A673 (cell line): ENCODE data around the gene PIN1. TPM values are rescaled to one million over a fixed set of nuclear protein-coding genes. Genes with fewer than 3 reads are reported as not detected.

Experiments used
- BruUV-seq: library from RNA; stranded (reverse); fragments of 400-500 nt; replicated peaks from 2 replicates; lab custom pipeline; 2021; lab: Mats Ljungman, UMichigan
- CTCF ChIA-PET: fragments of 300-600 bp; sonication (Branson Sonifier 250); formaldehyde crosslinking; loops from one replicate; lab custom pipeline; 2022; ENCODE audit warnings: antibody characterized with exemption; lab: Charles Lee
- POLR2A ChIA-PET: fragments of 300-600 bp; sonication (Branson Sonifier 250); formaldehyde crosslinking; loops from one replicate; lab custom pipeline; 2022; ENCODE audit warnings: antibody characterized with exemption; ENCODE audit not compliant: low non-redundant PET; lab: Charles Lee
- DNase-seq: peaks from one replicate; pipeline ENCODE4 v3.0.0-alpha.2; 2015; ENCODE audit warnings: low spot score
- H3K27ac ChIP-seq: fragments of 200-600 bp; sonication (generic); 2 replicates; pipeline ENCODE4 v1.5.1; 2016; ENCODE audit warnings: mixed run types, low read depth, mild to moderate bottlenecking, mixed read lengths, antibody characterized with exemption, low read length; ENCODE audit not compliant: poor library complexity, severe bottlenecking
- H3K27me3 ChIP-seq: fragments of 200-600 bp; sonication (generic); replicated peaks from 2 replicates; pipeline ENCODE4 v1.6.1; 2017; ENCODE audit warnings: mixed run types, low read depth, mild to moderate bottlenecking, mixed read lengths, antibody characterized with exemption, low read length; ENCODE audit not compliant: insufficient read depth, poor library complexity
- H3K36me3 ChIP-seq: fragments of 200-600 bp; sonication (generic); 2 replicates; pipeline ENCODE4 v1.6.1; 2016; ENCODE audit warnings: mixed run types, mild to moderate bottlenecking, mixed read lengths, antibody characterized with exemption, low read length; ENCODE audit not compliant: insufficient read depth, poor library complexity, severe bottlenecking
- H3K4me1 ChIP-seq: fragments of 200-600 bp; sonication (generic); 2 replicates; pipeline ENCODE4 v1.6.1; 2017; ENCODE audit warnings: mixed run types, mild to moderate bottlenecking, mixed read lengths, antibody characterized with exemption, low read length; ENCODE audit not compliant: insufficient read depth, poor library complexity, severe bottlenecking
- H3K4me3 ChIP-seq: fragments of 200-600 bp; sonication (generic); 2 replicates; pipeline ENCODE4 v1.5.1; 2016; ENCODE audit warnings: low read depth, mixed run types, mild to moderate bottlenecking, mixed read lengths, low read length; ENCODE audit not compliant: poor library complexity, severe bottlenecking
- H3K9me3 ChIP-seq: fragments of 200-600 bp; sonication (generic); 2 replicates; pipeline ENCODE4 v1.6.1; 2016; ENCODE audit warnings: mixed run types, low read depth, mild to moderate bottlenecking, mixed read lengths, antibody characterized with exemption, low read length; ENCODE audit not compliant: poor library complexity, severe bottlenecking
- CTCF ChIP-seq: fragments of 300-800, 200-600 bp; sonication (generic); conservative IDR thresholded peaks from 2 replicates; pipeline ENCODE4 v1.5.1; 2017; ENCODE audit warnings: low read depth, mild to moderate bottlenecking, antibody characterized with exemption, low read length, moderate library complexity, mixed read lengths
- EZH2 ChIP-seq: fragments of 200-600 bp; sonication (generic); IDR thresholded peaks from 2 replicates; pipeline ENCODE4 v1.6.1; 2017; ENCODE audit warnings: borderline replicate concordance, low read depth, mild to moderate bottlenecking, mixed read lengths, antibody characterized with exemption, low read length; ENCODE audit not compliant: poor library complexity, severe bottlenecking
- intact Hi-C: fragments of 100-400 bp; cut with micrococcal nuclease; formaldehyde crosslinking; loops from one replicate; pipeline ENCODE4 v1.10.0; 2022; ENCODE audit not compliant: unreplicated experiment
- total RNA-seq: library from RNA; stranded (reverse); gene quantifications from 2 replicates; pipeline ENCODE4 v1.2.3, GENCODE V29; 2021

Gene PIN1
- total RNA-seq, 1 experiment from 2014 or later = 177 TPM

DNA sequence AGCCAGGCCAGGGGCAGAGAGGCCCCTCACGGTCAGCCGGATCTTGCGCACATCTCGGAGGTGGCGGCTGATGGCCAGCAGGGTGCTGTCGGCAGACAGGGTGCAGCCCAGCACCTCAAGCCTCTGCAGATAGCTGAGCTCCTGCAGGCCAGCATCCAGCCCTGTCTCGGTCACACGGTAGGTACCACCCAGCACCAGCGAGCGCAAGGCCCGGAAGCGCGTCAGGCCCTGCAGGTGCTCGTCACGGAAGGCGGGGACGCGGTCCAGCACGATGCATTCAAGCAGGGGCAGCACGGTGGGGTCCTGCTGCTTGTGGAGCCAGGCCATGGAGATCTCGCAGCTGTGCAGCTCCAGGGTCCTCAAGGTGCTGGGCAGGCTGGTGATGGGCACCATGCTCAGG, 24.0 kb upstream of the PIN1 start:
- ChIA-PET POLR2A (no interaction called here), CTCF (no interaction called here)
- TF ChIP-seq CTCF (no peak), EZH2 (no peak)
- no peak overlapping the region for H3K27ac ChIP-seq
- DNase-seq = no peak
- BruUV-seq = no TSS peak
- no peak overlapping the region for H3K4me3 ChIP-seq
- no peaks in the 10 kb centered on the region for H3K4me1 ChIP-seq
- H3K36me3 ChIP-seq = peaks cover 8% of the 10 kb centered on the region
- H3K27me3 ChIP-seq = no peaks in the 10 kb centered on the region
- intact Hi-C loops = no loop called here
- no peaks in the 10 kb centered on the region for H3K9me3 ChIP-seq

- intact Hi-C loops = no loop called here
- Histone ChIP-seq H3K27me3 (no peaks in the 10 kb centered on the region), H3K9me3 (no peaks in the 10 kb centered on the region), H3K4me3 (peak overlapping the region; percentile 96), H3K4me1 (peaks cover 6% of the 10 kb centered on the region), H3K27ac (peak overlapping the region; percentile 96), H3K36me3 (peaks cover 9% of the 10 kb centered on the region)
- no TSS peak for BruUV-seq
- DNase-seq = no peak
- CTCF ChIA-PET = no interaction called here
- TF ChIP-seq CTCF = no peak
- no peak for TF ChIP-seq EZH2
- POLR2A ChIA-PET = interaction anchor here (0.6 to 0.7 kb wide), 3 partner anchors 17 to 1898 kb away, joined by 3 to 8 read pairs (median 5); partner anchors contain the start of gene PIN1
Observed at GRCh38 chr19:9818175-9818733, 16.9 kb upstream of the PIN1 start.

DNA sequence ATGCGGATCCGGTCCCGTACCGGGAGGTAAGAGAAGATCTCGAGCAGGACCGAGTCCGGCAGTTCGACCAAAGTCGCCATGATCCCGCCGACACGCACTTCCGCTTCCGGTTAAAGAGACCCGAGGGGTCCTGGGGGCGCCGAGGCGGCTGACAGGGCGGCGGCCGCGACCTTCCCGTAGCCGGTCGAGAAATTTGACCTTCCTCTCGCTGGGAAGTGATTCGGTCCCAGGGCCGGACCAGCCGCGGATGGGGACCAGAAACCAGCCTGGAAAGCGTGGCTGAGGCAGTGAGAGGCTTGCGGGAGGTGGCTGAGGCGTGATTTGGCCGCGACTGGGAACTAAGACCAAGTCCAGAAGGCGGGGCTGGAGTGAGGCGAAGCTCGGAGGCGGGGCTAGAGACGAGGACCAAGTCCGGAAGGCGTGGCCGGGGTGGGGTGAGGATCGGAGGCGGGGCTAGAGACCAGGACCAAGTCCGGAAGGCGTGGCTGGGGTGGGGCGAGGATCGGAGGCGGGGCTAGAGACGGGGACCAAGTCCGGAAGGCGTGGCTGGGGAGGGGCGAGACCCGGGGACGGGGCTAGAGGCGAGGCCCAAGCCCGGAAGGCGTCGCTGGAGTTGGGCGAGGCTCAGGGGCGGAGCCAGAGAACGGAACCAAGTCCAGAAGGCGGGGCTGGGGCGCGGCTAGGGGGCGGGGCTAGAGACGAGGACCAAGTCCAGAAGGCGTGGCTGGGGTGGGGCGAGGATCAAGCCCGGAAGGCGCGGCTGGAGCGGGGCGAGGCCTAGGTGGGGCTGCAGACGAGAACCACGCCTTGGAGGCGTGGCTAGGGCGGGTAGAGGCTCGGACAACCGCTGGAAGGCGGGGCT, 16.2 kb upstream of the PIN1 start, which contains the start of gene FBXL12:
TSS of gene FBXL12 (minus strand) at position 346 of the 862 bp plus-strand sequence. CDS start at position 80, 266 bp downstream.
- Histone ChIP-seq H3K36me3 (peaks cover 9% of the 10 kb centered on the region), H3K27me3 (no peaks in the 10 kb centered on the region), H3K4me3 (peak within 1 kb of the TSS; percentile 96), H3K9me3 (no peaks in the 10 kb centered on the region), H3K4me1 (peaks cover 6% of the 10 kb centered on the region), H3K27ac (peak within 1 kb of the TSS; percentile 96)
- POLR2A ChIA-PET = interaction anchor here (0.6 to 0.7 kb wide), 3 partner anchors 16 to 1898 kb away, joined by 3 to 8 read pairs (median 5); partner anchors contain the start of gene PIN1
- CTCF ChIA-PET = no interaction called here
- BruUV-seq = no TSS peak
- peak; percentile 99 for DNase-seq
- intact Hi-C loops = no loop called here
- TF ChIP-seq EZH2 (no peak), CTCF (no peak)
